ENCODE measurements around the gene GABRB3.

GRCh38 chr15:26720546-26720945, 52.3 kb downstream of the GABRB3 start:
- no peak for TF ChIP-seq CTCF (conservative IDR thresholded peaks at IDR 0.05; ENCODE audit: low read length)
- no peak for TF ChIP-seq EZH2phosphoT487 (IDR thresholded peaks at IDR 0.05; ENCODE audit: borderline replicate concordance)
